Measurements from ENCODE around the gene RND1.

DNA sequence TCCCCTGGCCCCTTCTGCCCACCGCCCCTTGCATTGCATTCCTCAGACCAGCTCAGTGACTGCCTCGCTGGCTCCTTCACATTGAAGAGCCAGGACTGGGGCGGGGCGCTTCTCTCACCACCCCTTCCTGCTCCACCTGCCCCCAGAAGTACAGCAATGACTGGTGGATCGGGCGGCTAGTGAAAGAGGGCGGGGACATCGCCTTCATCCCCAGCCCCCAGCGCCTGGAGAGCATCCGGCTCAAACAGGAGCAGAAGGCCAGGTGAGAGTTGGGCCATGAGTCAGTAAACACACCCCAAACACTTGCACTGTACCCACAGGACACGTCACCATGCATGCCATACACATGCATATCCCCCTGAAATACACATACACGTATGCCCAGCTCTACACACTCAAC is 41.6 kb downstream of the RND1 start:
- TF ChIP-seq GATA3 (IDR thresholded peaks at IDR 0.05; ENCODE audit: low read depth, low read length) (no peak), GATA2 (IDR thresholded peaks at IDR 0.05; ENCODE audit: low read depth, low read length) (no peak)

All from SH-SY5Y (cell line).